ENCODE results near the gene UHRF1.

UHRF1 gene

DNA sequence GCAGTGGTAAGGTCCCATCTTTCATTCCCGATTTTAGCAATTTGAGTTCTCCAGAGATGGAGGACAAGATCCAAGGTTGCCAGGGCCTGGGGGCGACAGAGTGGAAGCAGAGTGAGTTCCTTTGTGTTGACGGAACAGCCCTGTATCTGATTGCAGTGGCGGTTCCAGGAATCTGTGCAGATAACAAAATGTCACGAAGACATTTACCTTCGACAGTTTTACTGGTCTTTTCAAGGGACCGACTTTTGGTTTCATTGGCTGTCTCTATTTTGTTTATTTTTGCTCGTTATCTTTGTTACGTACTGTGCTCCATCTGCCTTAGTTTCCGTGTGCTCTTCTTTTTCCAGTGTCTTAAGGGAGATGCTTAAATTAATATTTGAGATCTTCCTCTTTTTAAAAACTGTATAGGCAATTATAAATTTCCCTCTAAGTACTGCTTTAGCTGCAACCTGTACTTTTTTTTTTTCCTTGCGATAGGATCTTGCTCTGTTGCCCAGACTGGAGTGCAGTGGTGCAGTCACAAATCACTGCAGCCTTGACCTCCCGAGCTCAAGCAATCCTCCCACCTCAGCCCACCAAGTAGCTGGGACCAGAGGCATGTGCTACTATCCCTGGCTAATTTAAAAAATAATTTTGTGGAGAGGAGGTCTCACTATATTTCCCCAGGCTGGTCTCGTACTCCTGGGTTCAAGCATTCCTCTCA, 82.8 kb downstream of the UHRF1 start:
- DNase-seq, result no peak

DNA sequence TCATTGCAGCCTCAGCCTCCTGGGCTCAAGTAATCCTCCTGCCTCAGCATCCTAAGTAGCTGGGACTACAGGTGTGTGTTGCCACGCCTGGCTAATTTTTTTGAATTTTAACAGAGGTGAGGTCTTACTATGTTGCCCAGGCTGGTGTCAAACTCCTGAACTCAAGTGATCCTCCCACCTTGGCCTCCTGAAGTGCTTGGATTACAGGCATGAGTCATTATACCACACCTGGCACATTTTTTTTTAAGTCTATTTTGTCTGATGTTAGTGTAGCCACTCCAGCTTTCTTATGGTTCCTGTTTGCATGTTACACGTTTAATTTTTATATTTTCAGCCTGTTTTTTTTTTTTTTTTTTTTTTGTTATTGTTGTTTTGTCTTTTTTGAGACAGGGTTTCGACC, 84.4 kb downstream of the UHRF1 start:
- no peak for DNase-seq

GRCh38 chr19:4996701-4997100, 87.4 kb downstream of the UHRF1 start:
- no peak for DNase-seq

GRCh38 chr19:4997297-4997696, 88.0 kb downstream of the UHRF1 start:
- no peak for DNase-seq

DNA sequence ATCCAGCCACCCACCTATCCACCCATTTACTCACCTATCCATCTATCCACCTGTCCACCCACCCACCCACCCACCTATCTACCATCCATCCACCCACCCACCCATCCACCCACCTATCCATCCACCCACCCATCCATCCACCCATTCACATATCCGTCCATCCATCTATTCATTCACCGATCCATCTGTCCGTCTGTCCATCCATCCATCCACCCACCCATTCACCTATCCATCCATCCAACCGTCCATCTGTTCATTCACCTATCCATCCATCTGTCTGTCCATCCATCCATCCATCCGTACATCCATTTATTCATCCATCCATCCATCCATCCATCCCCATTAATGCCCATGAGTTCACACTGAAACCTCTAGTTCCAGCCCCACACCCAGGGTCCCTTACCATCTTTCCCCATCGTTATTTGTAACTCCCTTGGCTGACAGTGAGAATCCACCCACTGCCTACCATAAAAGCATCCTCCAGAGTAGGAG, 90.9 kb downstream of the UHRF1 start:
- DNase-seq, result no peak

GRCh38 chr19:5001615-5002014, 92.3 kb downstream of the UHRF1 start:
- DNase-seq, result peak in 1 of 2 experiments; percentile 47

GRCh38 chr19:5002143-5002542, 92.8 kb downstream of the UHRF1 start:
- no peak for DNase-seq

DNA sequence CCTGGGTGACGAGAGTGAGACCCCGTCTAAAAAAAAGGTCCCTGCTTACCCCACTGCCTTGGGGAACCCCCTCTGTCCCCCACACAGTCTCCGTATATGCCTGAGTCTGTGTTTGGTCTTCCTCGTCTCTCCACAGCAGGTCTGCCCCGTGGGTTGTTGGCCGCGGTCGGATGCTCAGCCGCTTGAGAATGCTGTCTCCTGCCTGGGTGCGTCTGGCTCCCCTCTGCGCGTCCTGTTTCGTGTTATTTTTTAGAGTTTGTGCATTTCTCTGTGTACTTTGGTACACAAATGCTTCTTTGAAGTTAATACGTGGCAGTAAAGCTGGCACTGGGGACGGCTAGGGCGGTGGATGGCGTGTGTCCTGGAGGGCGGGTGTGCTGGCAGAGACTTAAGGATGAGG, 94.5 kb downstream of the UHRF1 start:
- no peak for DNase-seq

DNA sequence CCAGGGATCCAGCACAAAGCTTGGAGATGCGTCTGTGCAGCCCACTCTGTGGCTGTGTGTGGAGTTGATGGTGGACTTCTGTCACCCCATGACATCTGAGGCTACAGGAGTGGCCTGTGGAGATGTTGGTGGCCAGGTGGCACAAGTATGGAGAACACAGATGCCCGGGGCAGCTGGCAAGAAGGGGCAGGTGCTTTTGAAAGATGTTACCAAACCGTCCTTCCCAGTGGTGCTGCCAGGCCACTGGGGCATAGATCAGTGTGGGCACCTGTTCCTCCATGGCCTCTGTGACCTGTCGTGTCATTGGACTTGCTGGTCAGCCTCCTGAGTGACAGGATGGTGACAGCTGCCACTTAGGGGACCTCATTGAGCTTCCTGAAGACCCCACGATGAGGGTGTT, 95.8 kb downstream of the UHRF1 start:
- no peak for DNase-seq

DNA sequence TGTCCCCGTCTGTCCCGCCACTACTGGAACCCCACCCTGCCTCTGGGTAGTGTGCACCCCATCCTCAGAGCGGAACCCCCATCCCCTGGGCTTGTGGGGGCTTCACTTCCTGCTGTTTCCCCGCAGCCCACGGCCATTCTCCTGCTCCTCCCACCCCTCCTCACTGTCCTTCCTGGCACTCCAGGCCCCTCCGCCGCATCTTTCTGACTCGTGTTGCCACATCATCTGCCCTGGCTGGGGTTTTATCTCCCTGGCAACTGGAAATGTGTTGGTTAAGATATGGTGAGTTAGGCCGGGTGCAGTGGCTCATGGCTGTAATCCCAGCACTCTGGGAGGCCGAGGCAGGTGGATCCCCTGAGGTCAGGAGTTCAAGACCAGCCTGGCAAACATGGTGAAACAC, 96.9 kb downstream of the UHRF1 start:
- DNase-seq, result no peak

GRCh38 chr19:5006821-5007220, 97.5 kb downstream of the UHRF1 start:
- DNase-seq, result no peak
